GM23338 (cell line): ENCODE measurements around the gene ZNF140. TPM values are rescaled to one million over a fixed set of nuclear protein-coding genes. Genes with fewer than 3 reads are reported as not detected.

Source experiments
- ATAC-seq: fragments of 200-7000 bp; cut with Tn5 transposase; 3 replicates; pipeline ENCODE4 v1.9.1; 2020
- DNase-seq: peaks from one replicate; pipeline ENCODE4 v3.0.0-alpha.2; 2015; ENCODE audit warnings: low spot score
- H2AFZ ChIP-seq: fragments of 200-600 bp; sonication (generic); 2 replicates; pipeline ENCODE4 v1.8.0; 2016; ENCODE audit warnings: antibody characterized with exemption, mild to moderate bottlenecking, moderate library complexity
- H3F3A ChIP-seq: fragments of 200-600 bp; sonication (generic); replicated peaks from 2 replicates; pipeline ENCODE4 v1.8.0; 2017; ENCODE audit warnings: antibody characterized with exemption, mixed run types, low read depth
- H3K27ac ChIP-seq: fragments of 200-600 bp; sonication (generic); 2 replicates; pipeline ENCODE4 v1.6.1; 2016; ENCODE audit warnings: low read depth
- H3K27me3 ChIP-seq: fragments of 200-600 bp; sonication (generic); 2 replicates; pipeline ENCODE4 v1.8.0; 2016; ENCODE audit warnings: mild to moderate bottlenecking, mixed run types, moderate library complexity; ENCODE audit not compliant: insufficient read depth
- H3K36me3 ChIP-seq: fragments of 200-600 bp; sonication (generic); 2 replicates; pipeline ENCODE4 v1.8.0; 2016; ENCODE audit warnings: mild to moderate bottlenecking; ENCODE audit not compliant: insufficient read depth
- H3K4me1 ChIP-seq: fragments of 200-600 bp; sonication (generic); 2 replicates; pipeline ENCODE4 v1.8.0; 2016; ENCODE audit warnings: mild to moderate bottlenecking, moderate library complexity; ENCODE audit not compliant: insufficient read depth
- H3K4me2 ChIP-seq: fragments of 200-600 bp; sonication (generic); 2 replicates; pipeline ENCODE4 v1.7.1; 2017; ENCODE audit warnings: mixed run types
- H3K4me3 ChIP-seq: fragments of 200-600 bp; sonication (generic); 2 replicates; pipeline ENCODE4 v1.6.1; 2016; ENCODE audit warnings: mixed run types
- H3K79me2 ChIP-seq: fragments of 200-600 bp; sonication (generic); replicated peaks from 2 replicates; pipeline ENCODE4 v1.8.0; 2017; ENCODE audit warnings: mild to moderate bottlenecking; ENCODE audit not compliant: insufficient read depth
- H3K9me2 ChIP-seq: fragments of 200-600 bp; sonication (generic); 2 replicates; pipeline ENCODE4 v1.8.0; 2017; ENCODE audit not compliant: insufficient read depth
- H4K20me1 ChIP-seq: fragments of 200-600 bp; sonication (generic); replicated peaks from 2 replicates; pipeline ENCODE4 v1.8.0; 2017; ENCODE audit warnings: mild to moderate bottlenecking; ENCODE audit not compliant: insufficient read depth
- H3K27ac Mint-ChIP-seq: 2 replicates; pipeline ENCODE4 v1.8.0; 2020; ENCODE audit warnings: inconsistent platforms, mild to moderate bottlenecking, moderate library complexity, mixed read lengths
- H3K27me3 Mint-ChIP-seq: 3 replicates; pipeline ENCODE4 v1.8.0; 2022; ENCODE audit warnings: low read depth, mild to moderate bottlenecking, moderate library complexity, mixed read lengths, inconsistent platforms; ENCODE audit not compliant: insufficient read depth, poor library complexity
- H3K36me3 Mint-ChIP-seq: 3 replicates; pipeline ENCODE4 v1.8.0; 2021; ENCODE audit warnings: low read depth, mild to moderate bottlenecking, inconsistent platforms, moderate library complexity, mixed read lengths
- H3K4me1 Mint-ChIP-seq: 3 replicates; pipeline ENCODE4 v1.8.0; 2020; ENCODE audit warnings: mild to moderate bottlenecking, inconsistent platforms, mixed read lengths
- H3K4me3 Mint-ChIP-seq: 3 replicates; pipeline ENCODE4 v1.8.0; 2021; ENCODE audit warnings: moderate library complexity, mild to moderate bottlenecking, inconsistent platforms, mixed read lengths
- H3K9me3 Mint-ChIP-seq: 3 replicates; pipeline ENCODE4 v1.8.0; 2020; ENCODE audit warnings: moderate library complexity, mild to moderate bottlenecking, inconsistent platforms, mixed read lengths
- CREB1 ChIP-seq: fragments of 250-450 bp; sonication (Bioruptor Pico); IDR thresholded peaks from 2 replicates; pipeline ENCODE4 v1.5.0; 2020; ENCODE audit warnings: low read depth, mild to moderate bottlenecking, moderate library complexity
- EZH2 ChIP-seq: fragments of 200-600 bp; sonication (generic); IDR thresholded peaks from one replicate; pipeline ENCODE4 v1.8.0; 2017; ENCODE audit warnings: antibody characterized with exemption, mild to moderate bottlenecking, low read depth; ENCODE audit not compliant: unreplicated experiment
- EZH2phosphoT487 ChIP-seq: fragments of 200-600 bp; sonication (generic); IDR thresholded peaks from one replicate; pipeline ENCODE4 v1.8.1; 2018; ENCODE audit warnings: antibody characterized with exemption; ENCODE audit not compliant: unreplicated experiment
- JUNB ChIP-seq: IDR thresholded peaks from one replicate; pipeline ENCODE4 v1.6.1; 2016; ENCODE audit warnings: antibody characterized with exemption; ENCODE audit not compliant: unreplicated experiment
- NANOG ChIP-seq: IDR thresholded peaks from 2 replicates; pipeline ENCODE4 v1.6.1; 2016; ENCODE audit warnings: antibody characterized with exemption, borderline replicate concordance
- POLR2AphosphoS5 ChIP-seq: IDR thresholded peaks from 2 replicates; pipeline ENCODE4 v1.6.1; 2016; ENCODE audit warnings: antibody characterized with exemption, low read depth
- STAT1 ChIP-seq: IDR thresholded peaks from one replicate; pipeline ENCODE4 v1.6.1; 2016; ENCODE audit warnings: antibody characterized with exemption; ENCODE audit not compliant: unreplicated experiment
- ZNF114 ChIP-seq: fragments of 250-450 bp; sonication (Bioruptor Pico); IDR thresholded peaks from 2 replicates; pipeline ENCODE4 v1.5.0; 2020; ENCODE audit warnings: mild to moderate bottlenecking, moderate library complexity
- ZNF331 ChIP-seq: fragments of 250-450 bp; sonication (Bioruptor Pico); IDR thresholded peaks from 2 replicates; pipeline ENCODE4 v1.5.0; 2020; ENCODE audit warnings: low read depth, mild to moderate bottlenecking, moderate library complexity
- polyA plus RNA-seq: library from polyadenylated mRNA; unstranded; fragments of >200 nt; fragmentation: Nextera tagmentation; extraction: Ambion mirVana; gene quantifications from 2 replicates; pipeline ENCODE4 v1.2.1, GENCODE V29; 2016
- total RNA-seq: library from RNA; depleted of rRNA; stranded (reverse); fragments of >200 nt; shearing (Covaris generic); gene quantifications from 2 replicates; pipeline ENCODE4 v1.2.3, GENCODE V29; 2014
- TF ChIP-seq, protein P1 (sequence below): fragments of 250-450 bp; sonication (Bioruptor Pico); IDR thresholded peaks from 2 replicates; pipeline ENCODE4 v1.5.0; 2020; ENCODE audit warnings: mild to moderate bottlenecking, moderate library complexity
- TF ChIP-seq, protein P2 (sequence below), 2 experiments: fragments of 200-600 bp in 1 of 2; sonication (generic) in 1 of 2; conservative IDR thresholded peaks; 2 replicates each; pipeline versions ENCODE4 v1.5.1 to v1.6.1; 2016 to 2017; ENCODE audit warnings: antibody characterized with exemption in 2 of 2, low read depth in 2 of 2, mild to moderate bottlenecking in 2 of 2, moderate library complexity in 1 of 2
- TF ChIP-seq, protein P3 (sequence below): IDR thresholded peaks from 2 replicates; pipeline ENCODE4 v1.6.1; 2016; ENCODE audit warnings: antibody characterized with exemption
- TF ChIP-seq, protein P4 (sequence below): IDR thresholded peaks from one replicate; pipeline ENCODE4 v1.6.1; 2018; ENCODE audit warnings: antibody characterized with exemption; ENCODE audit not compliant: unreplicated experiment

ZNF140 gene
- total and polyA plus RNA-seq, 2 experiments from 2014 or later: 15.4 to 16.2 TPM

DNA sequence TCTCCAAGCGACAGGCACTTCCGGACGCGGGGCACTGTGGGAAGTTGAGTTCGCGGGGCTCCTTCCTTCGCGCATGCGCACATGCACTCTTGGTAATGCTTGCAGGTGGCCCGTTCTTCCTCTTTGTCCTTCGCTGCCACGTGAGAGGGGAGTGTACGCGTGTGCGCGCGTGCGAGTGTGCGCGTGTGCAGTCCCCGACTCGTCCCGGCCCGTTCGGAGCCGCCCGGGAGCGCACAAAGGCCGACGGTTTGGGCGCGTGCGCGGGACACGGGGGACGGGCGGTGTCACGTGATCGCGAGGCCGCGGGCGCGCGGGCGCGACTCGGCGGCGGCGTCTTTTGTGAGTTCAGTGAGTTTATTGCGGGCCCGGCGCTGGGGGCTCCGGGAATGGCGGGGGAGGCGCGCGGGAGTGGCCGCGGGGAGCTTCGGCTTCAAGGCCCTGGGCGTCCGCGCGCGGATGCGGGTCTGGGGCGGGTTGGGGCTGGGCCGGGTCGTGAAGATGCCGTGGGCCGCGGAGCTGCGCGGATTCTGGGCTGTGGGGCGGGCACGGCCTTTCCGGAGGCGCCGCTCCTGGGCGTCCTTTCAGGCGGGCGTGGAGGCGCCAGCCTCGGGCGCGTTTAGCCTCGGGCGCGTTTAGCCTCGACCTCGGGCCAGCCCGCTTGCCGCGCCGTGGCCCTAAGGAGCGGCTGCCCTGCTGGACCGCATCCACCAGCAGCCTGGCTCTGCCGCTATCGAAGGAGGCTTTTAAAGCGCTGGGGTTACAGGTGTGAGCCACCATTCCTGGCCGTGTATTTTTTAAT is 43.3 kb upstream of the ZNF140 start, which contains the start of gene ZNF84:
TSS of gene ZNF84 (plus strand) at position 303 of the 799 bp plus-strand sequence. CDS start 3,959 bp downstream, outside the sequence.
- Histone ChIP-seq H3K4me1 (peaks cover 4% of the 10 kb centered on the region; the same call in 1 of the 2 replicates), H3K9me2 (0 out of 2 replicates have a peak, but pooled peaks cover 4% of the 10 kb centered on the region), H2AFZ (peak within 1 kb of the TSS; percentile 96), H3K27ac (peak within 1 kb of the TSS; percentile 90), H4K20me1 (no peaks in the 10 kb centered on the region), H3K4me3 (peak within 1 kb of the TSS; percentile 68), H3K36me3 (peaks cover 10% of the 10 kb centered on the region), H3F3A (no peaks in the 10 kb centered on the region), H3K27me3 (no peaks in the 10 kb centered on the region), H3K79me2 (peaks cover 47% of the 10 kb centered on the region), H3K4me2 (peak within 1 kb of the TSS; percentile 79)
- H3K27me3 Mint-ChIP-seq: peaks cover 6% of the 10 kb centered on the region
- H3K27ac Mint-ChIP-seq: peak within 1 kb of the TSS; percentile 99
- peaks cover 81% of the 10 kb centered on the region for H3K9me3 Mint-ChIP-seq
- H3K4me3 Mint-ChIP-seq: peak within 1 kb of the TSS; percentile 94
- H3K36me3 Mint-ChIP-seq: peaks cover 51% of the 10 kb centered on the region
- DNase-seq (peak; percentile 97), ATAC-seq (peak; percentile 92)
- TF ChIP-seq ZNF331 (CRISPR knock-in tag): no peak
- TF ChIP-seq NANOG: no peak
- TF ChIP-seq EZH2: no peak
- peak; percentile 73 for TF ChIP-seq POLR2AphosphoS5
- no peak for TF ChIP-seq ZNF114
- TF ChIP-seq, protein P1, sequence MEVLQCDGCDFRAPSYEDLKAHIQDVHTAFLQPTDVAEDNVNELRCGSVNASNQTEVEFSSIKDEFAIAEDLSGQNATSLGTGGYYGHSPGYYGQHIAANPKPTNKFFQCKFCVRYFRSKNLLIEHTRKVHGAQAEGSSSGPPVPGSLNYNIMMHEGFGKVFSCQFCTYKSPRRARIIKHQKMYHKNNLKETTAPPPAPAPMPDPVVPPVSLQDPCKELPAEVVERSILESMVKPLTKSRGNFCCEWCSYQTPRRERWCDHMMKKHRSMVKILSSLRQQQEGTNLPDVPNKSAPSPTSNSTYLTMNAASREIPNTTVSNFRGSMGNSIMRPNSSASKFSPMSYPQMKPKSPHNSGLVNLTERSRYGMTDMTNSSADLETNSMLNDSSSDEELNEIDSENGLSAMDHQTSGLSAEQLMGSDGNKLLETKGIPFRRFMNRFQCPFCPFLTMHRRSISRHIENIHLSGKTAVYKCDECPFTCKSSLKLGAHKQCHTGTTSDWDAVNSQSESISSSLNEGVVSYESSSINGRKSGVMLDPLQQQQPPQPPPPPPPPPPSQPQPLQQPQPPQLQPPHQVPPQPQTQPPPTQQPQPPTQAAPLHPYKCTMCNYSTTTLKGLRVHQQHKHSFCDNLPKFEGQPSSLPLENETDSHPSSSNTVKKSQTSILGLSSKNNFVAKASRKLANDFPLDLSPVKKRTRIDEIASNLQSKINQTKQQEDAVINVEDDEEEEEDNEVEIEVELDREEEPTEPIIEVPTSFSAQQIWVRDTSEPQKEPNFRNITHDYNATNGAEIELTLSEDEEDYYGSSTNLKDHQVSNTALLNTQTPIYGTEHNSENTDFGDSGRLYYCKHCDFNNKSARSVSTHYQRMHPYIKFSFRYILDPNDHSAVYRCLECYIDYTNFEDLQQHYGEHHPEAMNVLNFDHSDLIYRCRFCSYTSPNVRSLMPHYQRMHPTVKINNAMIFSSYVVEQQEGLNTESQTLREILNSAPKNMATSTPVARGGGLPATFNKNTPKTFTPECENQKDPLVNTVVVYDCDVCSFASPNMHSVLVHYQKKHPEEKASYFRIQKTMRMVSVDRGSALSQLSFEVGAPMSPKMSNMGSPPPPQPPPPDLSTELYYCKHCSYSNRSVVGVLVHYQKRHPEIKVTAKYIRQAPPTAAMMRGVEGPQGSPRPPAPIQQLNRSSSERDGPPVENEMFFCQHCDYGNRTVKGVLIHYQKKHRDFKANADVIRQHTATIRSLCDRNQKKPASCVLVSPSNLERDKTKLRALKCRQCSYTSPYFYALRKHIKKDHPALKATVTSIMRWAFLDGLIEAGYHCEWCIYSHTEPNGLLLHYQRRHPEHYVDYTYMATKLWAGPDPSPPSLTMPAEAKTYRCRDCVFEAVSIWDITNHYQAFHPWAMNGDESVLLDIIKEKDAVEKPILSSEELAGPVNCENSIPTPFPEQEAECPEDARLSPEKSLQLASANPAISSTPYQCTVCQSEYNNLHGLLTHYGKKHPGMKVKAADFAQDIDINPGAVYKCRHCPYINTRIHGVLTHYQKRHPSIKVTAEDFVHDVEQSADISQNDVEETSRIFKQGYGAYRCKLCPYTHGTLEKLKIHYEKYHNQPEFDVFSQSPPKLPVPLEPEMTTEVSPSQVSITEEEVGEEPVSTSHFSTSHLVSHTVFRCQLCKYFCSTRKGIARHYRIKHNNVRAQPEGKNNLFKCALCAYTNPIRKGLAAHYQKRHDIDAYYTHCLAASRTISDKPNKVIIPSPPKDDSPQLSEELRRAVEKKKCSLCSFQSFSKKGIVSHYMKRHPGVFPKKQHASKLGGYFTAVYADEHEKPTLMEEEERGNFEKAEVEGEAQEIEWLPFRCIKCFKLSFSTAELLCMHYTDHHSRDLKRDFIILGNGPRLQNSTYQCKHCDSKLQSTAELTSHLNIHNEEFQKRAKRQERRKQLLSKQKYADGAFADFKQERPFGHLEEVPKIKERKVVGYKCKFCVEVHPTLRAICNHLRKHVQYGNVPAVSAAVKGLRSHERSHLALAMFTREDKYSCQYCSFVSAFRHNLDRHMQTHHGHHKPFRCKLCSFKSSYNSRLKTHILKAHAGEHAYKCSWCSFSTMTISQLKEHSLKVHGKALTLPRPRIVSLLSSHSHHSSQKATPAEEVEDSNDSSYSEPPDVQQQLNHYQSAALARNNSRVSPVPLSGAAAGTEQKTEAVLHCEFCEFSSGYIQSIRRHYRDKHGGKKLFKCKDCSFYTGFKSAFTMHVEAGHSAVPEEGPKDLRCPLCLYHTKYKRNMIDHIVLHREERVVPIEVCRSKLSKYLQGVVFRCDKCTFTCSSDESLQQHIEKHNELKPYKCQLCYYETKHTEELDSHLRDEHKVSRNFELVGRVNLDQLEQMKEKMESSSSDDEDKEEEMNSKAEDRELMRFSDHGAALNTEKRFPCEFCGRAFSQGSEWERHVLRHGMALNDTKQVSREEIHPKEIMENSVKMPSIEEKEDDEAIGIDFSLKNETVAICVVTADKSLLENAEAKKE (CRISPR knock-in tag): no peak
- no peak for TF ChIP-seq STAT1
- no peak for TF ChIP-seq JUNB
- TF ChIP-seq, protein P2, sequence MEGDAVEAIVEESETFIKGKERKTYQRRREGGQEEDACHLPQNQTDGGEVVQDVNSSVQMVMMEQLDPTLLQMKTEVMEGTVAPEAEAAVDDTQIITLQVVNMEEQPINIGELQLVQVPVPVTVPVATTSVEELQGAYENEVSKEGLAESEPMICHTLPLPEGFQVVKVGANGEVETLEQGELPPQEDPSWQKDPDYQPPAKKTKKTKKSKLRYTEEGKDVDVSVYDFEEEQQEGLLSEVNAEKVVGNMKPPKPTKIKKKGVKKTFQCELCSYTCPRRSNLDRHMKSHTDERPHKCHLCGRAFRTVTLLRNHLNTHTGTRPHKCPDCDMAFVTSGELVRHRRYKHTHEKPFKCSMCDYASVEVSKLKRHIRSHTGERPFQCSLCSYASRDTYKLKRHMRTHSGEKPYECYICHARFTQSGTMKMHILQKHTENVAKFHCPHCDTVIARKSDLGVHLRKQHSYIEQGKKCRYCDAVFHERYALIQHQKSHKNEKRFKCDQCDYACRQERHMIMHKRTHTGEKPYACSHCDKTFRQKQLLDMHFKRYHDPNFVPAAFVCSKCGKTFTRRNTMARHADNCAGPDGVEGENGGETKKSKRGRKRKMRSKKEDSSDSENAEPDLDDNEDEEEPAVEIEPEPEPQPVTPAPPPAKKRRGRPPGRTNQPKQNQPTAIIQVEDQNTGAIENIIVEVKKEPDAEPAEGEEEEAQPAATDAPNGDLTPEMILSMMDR (conservative IDR thresholded peaks at IDR 0.05; ENCODE audit: low read depth in 2 of 2): no peak
- TF ChIP-seq, protein P3, sequence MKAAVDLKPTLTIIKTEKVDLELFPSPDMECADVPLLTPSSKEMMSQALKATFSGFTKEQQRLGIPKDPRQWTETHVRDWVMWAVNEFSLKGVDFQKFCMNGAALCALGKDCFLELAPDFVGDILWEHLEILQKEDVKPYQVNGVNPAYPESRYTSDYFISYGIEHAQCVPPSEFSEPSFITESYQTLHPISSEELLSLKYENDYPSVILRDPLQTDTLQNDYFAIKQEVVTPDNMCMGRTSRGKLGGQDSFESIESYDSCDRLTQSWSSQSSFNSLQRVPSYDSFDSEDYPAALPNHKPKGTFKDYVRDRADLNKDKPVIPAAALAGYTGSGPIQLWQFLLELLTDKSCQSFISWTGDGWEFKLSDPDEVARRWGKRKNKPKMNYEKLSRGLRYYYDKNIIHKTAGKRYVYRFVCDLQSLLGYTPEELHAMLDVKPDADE: peak; percentile 82
- TF ChIP-seq, protein P4, sequence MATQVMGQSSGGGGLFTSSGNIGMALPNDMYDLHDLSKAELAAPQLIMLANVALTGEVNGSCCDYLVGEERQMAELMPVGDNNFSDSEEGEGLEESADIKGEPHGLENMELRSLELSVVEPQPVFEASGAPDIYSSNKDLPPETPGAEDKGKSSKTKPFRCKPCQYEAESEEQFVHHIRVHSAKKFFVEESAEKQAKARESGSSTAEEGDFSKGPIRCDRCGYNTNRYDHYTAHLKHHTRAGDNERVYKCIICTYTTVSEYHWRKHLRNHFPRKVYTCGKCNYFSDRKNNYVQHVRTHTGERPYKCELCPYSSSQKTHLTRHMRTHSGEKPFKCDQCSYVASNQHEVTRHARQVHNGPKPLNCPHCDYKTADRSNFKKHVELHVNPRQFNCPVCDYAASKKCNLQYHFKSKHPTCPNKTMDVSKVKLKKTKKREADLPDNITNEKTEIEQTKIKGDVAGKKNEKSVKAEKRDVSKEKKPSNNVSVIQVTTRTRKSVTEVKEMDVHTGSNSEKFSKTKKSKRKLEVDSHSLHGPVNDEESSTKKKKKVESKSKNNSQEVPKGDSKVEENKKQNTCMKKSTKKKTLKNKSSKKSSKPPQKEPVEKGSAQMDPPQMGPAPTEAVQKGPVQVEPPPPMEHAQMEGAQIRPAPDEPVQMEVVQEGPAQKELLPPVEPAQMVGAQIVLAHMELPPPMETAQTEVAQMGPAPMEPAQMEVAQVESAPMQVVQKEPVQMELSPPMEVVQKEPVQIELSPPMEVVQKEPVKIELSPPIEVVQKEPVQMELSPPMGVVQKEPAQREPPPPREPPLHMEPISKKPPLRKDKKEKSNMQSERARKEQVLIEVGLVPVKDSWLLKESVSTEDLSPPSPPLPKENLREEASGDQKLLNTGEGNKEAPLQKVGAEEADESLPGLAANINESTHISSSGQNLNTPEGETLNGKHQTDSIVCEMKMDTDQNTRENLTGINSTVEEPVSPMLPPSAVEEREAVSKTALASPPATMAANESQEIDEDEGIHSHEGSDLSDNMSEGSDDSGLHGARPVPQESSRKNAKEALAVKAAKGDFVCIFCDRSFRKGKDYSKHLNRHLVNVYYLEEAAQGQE: no peak
- peak; percentile 44; the same call in 1 of the 2 replicates for TF ChIP-seq CREB1 (CRISPR knock-in tag)
- no peak for TF ChIP-seq EZH2phosphoT487
- peaks cover 3% of the 10 kb centered on the region; the same call in 1 of the 3 replicates for H3K4me1 Mint-ChIP-seq
